Testis (tissue), 3 donors: Measurements from ENCODE around the gene EPN1. TPM values are rescaled to one million over a fixed set of nuclear protein-coding genes. Genes with fewer than 3 reads are reported as not detected.

Experiments
- DNase-seq: peaks from one replicate; pipeline ENCODE4 v3.0.0-alpha.2; 2019
- H3K27ac ChIP-seq, 2 donors: fragments of 200-600 bp; sonication (generic); one replicate each; pipeline ENCODE4 v1.5.1; 2019
- H3K27me3 ChIP-seq: fragments of 200-600 bp; sonication (generic); one replicate; pipeline ENCODE4 v1.5.1; 2019
- H3K36me3 ChIP-seq: fragments of 200-600 bp; sonication (generic); one replicate; pipeline ENCODE4 v1.5.1; 2017; ENCODE audit warnings: low read depth; ENCODE audit errors: missing control alignments
- H3K4me1 ChIP-seq: fragments of 200-600 bp; sonication (generic); one replicate; pipeline ENCODE4 v1.5.1; 2019
- H3K4me3 ChIP-seq, 2 donors: fragments of 200-600 bp; sonication (generic); one replicate each; pipeline ENCODE4 v1.5.1; 2017 to 2019
- H3K9me3 ChIP-seq: fragments of 200-600 bp; sonication (generic); one replicate; pipeline ENCODE4 v1.5.1; 2017
- CTCF ChIP-seq, 3 experiments: fragments of 450-650 bp in 2 of 3; fragments of 200-600 bp in 1 of 3; sonication (generic) in 1 of 3; IDR thresholded peaks; one replicate each; pipeline ENCODE4 v1.5.1; 2016 to 2019; ENCODE audit warnings: antibody characterized with exemption in 3 of 3, mild to moderate bottlenecking in 2 of 3, moderate library complexity in 1 of 3
- POLR2A ChIP-seq: fragments of 450-650 bp; IDR thresholded peaks from one replicate; pipeline ENCODE4 v1.6.1; 2017; ENCODE audit warnings: antibody characterized with exemption, mild to moderate bottlenecking, moderate library complexity
- WGBS, 2 donors: methylation state at CpG; one replicate each; pipeline ENCODE4 v1.1.5; 2018; 5-methylcytosine and 5-hydroxymethylcytosine counted together
- intact Hi-C: fragments of 100-400 bp; cut with DNase I; formaldehyde crosslinking; loops from one replicate; pipeline ENCODE4 v1.15.1; 2023; ENCODE audit warnings: low total_unique reads
- polyA plus RNA-seq: library from polyadenylated mRNA; stranded (reverse); fragments of 350-450 nt; fragmentation: Illumina TruSeq; extraction: RNeasy Lipid Tissue Mini Kit (QIAGEN cat#74804); gene quantifications from one replicate; pipeline ENCODE4 v1.2.3, GENCODE V29; 2014; ENCODE audit warnings: low read depth, low replicate concordance; ENCODE audit not compliant: insufficient read depth
- total RNA-seq, 2 donors: library from RNA; depleted of rRNA; stranded (reverse); fragments of >200 nt; gene quantifications; one replicate each; pipeline ENCODE4 v1.2.3, GENCODE V29; 2016

The EPN1 gene
- total and polyA plus RNA-seq, 3 donors from 2014 or later, result 134 to 303 (median 176) TPM

- Histone ChIP-seq H3K27me3 (no peaks in the 10 kb centered on the region), H3K4me3 (no peak overlapping the region), H3K27ac (no peak overlapping the region), H3K9me3 (no peaks in the 10 kb centered on the region), H3K36me3 (no peaks in the 10 kb centered on the region), H3K4me1 (peaks cover 5% of the 10 kb centered on the region)
- no peak for TF ChIP-seq CTCF (IDR thresholded peaks at IDR 0.05)
- no peak for TF ChIP-seq POLR2A
- intact Hi-C loops, result no loop called here
- DNase-seq, result no peak
- 92 to 93% methylated on average over 12 to 20 of the region's 20 CpGs for WGBS, 2 donors
Measured at GRCh38 chr19:55696301-55697068, 21.5 kb downstream of the EPN1 start.

- H3K9me3 ChIP-seq, result no peaks in the 10 kb centered on the region
- H3K4me1 ChIP-seq, result peaks cover 10% of the 10 kb centered on the region
- 89 to 90% methylated on average over 10 to 12 of the region's 12 CpGs for WGBS, 2 donors
- no peaks in the 10 kb centered on the region for H3K27me3 ChIP-seq
- no peak overlapping the region for H3K27ac ChIP-seq
- H3K36me3 ChIP-seq, result no peaks in the 10 kb centered on the region
- TF ChIP-seq CTCF (IDR thresholded peaks at IDR 0.05), result no peak
- TF ChIP-seq POLR2A, result no peak
- intact Hi-C loops, result no loop called here
- no peak for DNase-seq
- H3K4me3 ChIP-seq, result no peak overlapping the region
Measured at GRCh38 chr19:55697069-55697440, 22.0 kb downstream of the EPN1 start.

- no peaks in the 10 kb centered on the region for H3K36me3 ChIP-seq
- peaks cover 14% of the 10 kb centered on the region for H3K4me1 ChIP-seq
- H3K27me3 ChIP-seq, result no peaks in the 10 kb centered on the region
- H3K27ac ChIP-seq, result no peak overlapping the region
- intact Hi-C loops, result no loop called here
- WGBS, 2 donors, result 91 to 94% methylated on average over 8 of the region's 8 CpGs
- H3K4me3 ChIP-seq, result no peak overlapping the region
- TF ChIP-seq CTCF (IDR thresholded peaks at IDR 0.05), result no peak
- TF ChIP-seq POLR2A, result no peak
- H3K9me3 ChIP-seq, result no peaks in the 10 kb centered on the region
- no peak for DNase-seq
Measured at GRCh38 chr19:55697698-55698097, 22.7 kb downstream of the EPN1 start.

- intact Hi-C loops, result no loop called here
- DNase-seq, result no peak
- Histone ChIP-seq H3K4me3 (no peak overlapping the region), H3K9me3 (no peaks in the 10 kb centered on the region), H3K4me1 (peaks cover 18% of the 10 kb centered on the region), H3K27me3 (no peaks in the 10 kb centered on the region), H3K27ac (no peak overlapping the region), H3K36me3 (no peaks in the 10 kb centered on the region)
- TF ChIP-seq CTCF (IDR thresholded peaks at IDR 0.05), result no peak
- TF ChIP-seq POLR2A, result no peak
- WGBS, 2 donors, result 90 to 93% methylated on average over 14 to 17 of the region's 17 CpGs
Measured at GRCh38 chr19:55698256-55698655, 23.2 kb downstream of the EPN1 start.

GRCh38 chr19:55699221-55699620 is 24.2 kb downstream of the EPN1 start:
- TF ChIP-seq POLR2A (no peak), CTCF (IDR thresholded peaks at IDR 0.05) (no peak)
- intact Hi-C loops, result no loop called here
- DNase-seq, result peak; percentile 72
- Histone ChIP-seq H3K27ac (no peak overlapping the region), H3K4me3 (no peak overlapping the region), H3K9me3 (no peaks in the 10 kb centered on the region), H3K36me3 (no peaks in the 10 kb centered on the region), H3K4me1 (peaks cover 27% of the 10 kb centered on the region), H3K27me3 (no peaks in the 10 kb centered on the region)
- WGBS, 2 donors, result 60 to 85% methylated on average over 10 to 11 of the region's 11 CpGs
